Gastroesophageal sphincter (tissue), 4 donors: Measurements from ENCODE around the gene L3MBTL3. TPM values are rescaled to one million over a fixed set of nuclear protein-coding genes. Genes with fewer than 3 reads are reported as not detected.

Source experiments
- ATAC-seq: fragments of 150-250 bp; one replicate; pipeline ENCODE4 v1.9.1; 2016; ENCODE audit warnings: mild to moderate bottlenecking, moderate library complexity
- H3K27ac ChIP-seq, 4 donors: fragments of 200-600 bp; sonication (generic) in 3 of 4; 1 replicate in 3 of 4; 2 replicates in 1 of 4; pipeline ENCODE4 v1.5.1; 2016 to 2019
- H3K27me3 ChIP-seq: fragments of 200-600 bp; sonication (generic); one replicate; pipeline ENCODE4 v1.5.1; 2019
- H3K36me3 ChIP-seq, 2 donors: fragments of 200-600 bp; sonication (generic); one replicate each; pipeline ENCODE4 v1.5.1; 2019; ENCODE audit warnings: control low read depth in 1 of 2
- H3K4me1 ChIP-seq, 3 donors: fragments of 200-600 bp; sonication (generic); 1 replicate in 2 of 3; 2 replicates in 1 of 3; pipeline ENCODE4 v1.5.1; 2016 to 2019; ENCODE audit warnings: control low read depth in 2 of 3
- H3K4me3 ChIP-seq, 2 donors: fragments of 200-600 bp; sonication (generic); one replicate each; pipeline ENCODE4 v1.5.1; 2019; ENCODE audit warnings: mild to moderate bottlenecking in 1 of 2, moderate library complexity in 1 of 2
- H3K9me3 ChIP-seq, 3 donors: fragments of 200-600 bp; sonication (generic); one replicate each; pipeline ENCODE4 v1.5.1; 2017 to 2019; ENCODE audit warnings: control low read depth in 2 of 3
- EP300 ChIP-seq: sonication (generic); formaldehyde crosslinking; IDR thresholded peaks from one replicate; pipeline ENCODE4 v1.6.1; 2017; ENCODE audit warnings: antibody characterized with exemption, mild to moderate bottlenecking
- POLR2A ChIP-seq, 2 donors: fragments of 450-650 bp; IDR thresholded peaks; one replicate each; pipeline ENCODE4 v1.6.1; 2017; ENCODE audit warnings: antibody characterized with exemption in 2 of 2, mild to moderate bottlenecking in 2 of 2, moderate library complexity in 1 of 2
- POLR2AphosphoS5 ChIP-seq: sonication (generic); formaldehyde crosslinking; IDR thresholded peaks from one replicate; pipeline ENCODE4 v1.6.1; 2017; ENCODE audit warnings: antibody characterized with exemption
- WGBS, 2 donors: methylation state at CpG; one replicate each; pipeline ENCODE4 v1.1.5; 2018; ENCODE audit warnings: low coverage in 1 of 2; 5-methylcytosine and 5-hydroxymethylcytosine counted together
- total RNA-seq, 4 donors: library from RNA; depleted of rRNA; stranded (reverse); fragments of >200 nt; gene quantifications; one replicate each; pipeline ENCODE4 v1.1.0, GENCODE V29; 2016
- TF ChIP-seq, protein P1 (sequence below), 4 experiments: fragments of 200-600 bp in 2 of 4; fragments of 450-650 bp in 2 of 4; sonication (generic) in 1 of 4; IDR thresholded peaks; one replicate each; pipeline ENCODE4 v1.5.1; 2017 to 2019; ENCODE audit warnings: antibody characterized with exemption in 4 of 4, mild to moderate bottlenecking in 2 of 4, moderate library complexity in 2 of 4

Gene L3MBTL3
- total RNA-seq, 4 donors from 2014 or later = 3.6 to 6.3 (median 4.8) TPM

GRCh38 chr6:130000526-130001421, 17.6 kb upstream of the L3MBTL3 start:
- no peak for ATAC-seq
- TF ChIP-seq EP300 (no peak), POLR2A (IDR thresholded peaks at IDR 0.05) (no peak), POLR2AphosphoS5 (no peak)
- TF ChIP-seq, protein P1, sequence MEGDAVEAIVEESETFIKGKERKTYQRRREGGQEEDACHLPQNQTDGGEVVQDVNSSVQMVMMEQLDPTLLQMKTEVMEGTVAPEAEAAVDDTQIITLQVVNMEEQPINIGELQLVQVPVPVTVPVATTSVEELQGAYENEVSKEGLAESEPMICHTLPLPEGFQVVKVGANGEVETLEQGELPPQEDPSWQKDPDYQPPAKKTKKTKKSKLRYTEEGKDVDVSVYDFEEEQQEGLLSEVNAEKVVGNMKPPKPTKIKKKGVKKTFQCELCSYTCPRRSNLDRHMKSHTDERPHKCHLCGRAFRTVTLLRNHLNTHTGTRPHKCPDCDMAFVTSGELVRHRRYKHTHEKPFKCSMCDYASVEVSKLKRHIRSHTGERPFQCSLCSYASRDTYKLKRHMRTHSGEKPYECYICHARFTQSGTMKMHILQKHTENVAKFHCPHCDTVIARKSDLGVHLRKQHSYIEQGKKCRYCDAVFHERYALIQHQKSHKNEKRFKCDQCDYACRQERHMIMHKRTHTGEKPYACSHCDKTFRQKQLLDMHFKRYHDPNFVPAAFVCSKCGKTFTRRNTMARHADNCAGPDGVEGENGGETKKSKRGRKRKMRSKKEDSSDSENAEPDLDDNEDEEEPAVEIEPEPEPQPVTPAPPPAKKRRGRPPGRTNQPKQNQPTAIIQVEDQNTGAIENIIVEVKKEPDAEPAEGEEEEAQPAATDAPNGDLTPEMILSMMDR (IDR thresholded peaks at IDR 0.05) = no peak
- no peak overlapping the region for H3K4me3 ChIP-seq
- no peak overlapping the region for H3K27ac ChIP-seq
- no peaks in the 10 kb centered on the region for H3K4me1 ChIP-seq
- 47 to 66% methylated on average over 3 of the region's 4 CpGs for WGBS, 2 donors
- H3K36me3 ChIP-seq = no peaks in the 10 kb centered on the region
- H3K9me3 ChIP-seq = no peaks in the 10 kb centered on the region
- no peaks in the 10 kb centered on the region for H3K27me3 ChIP-seq

- Histone ChIP-seq H3K27me3 (no peaks in the 10 kb centered on the region), H3K9me3 (no peaks in the 10 kb centered on the region), H3K4me1 (no peaks in the 10 kb centered on the region), H3K36me3 (no peaks in the 10 kb centered on the region), H3K4me3 (no peak overlapping the region), H3K27ac (no peak overlapping the region)
- TF ChIP-seq POLR2AphosphoS5 (no peak), EP300 (no peak), POLR2A (IDR thresholded peaks at IDR 0.05) (no peak)
- TF ChIP-seq, protein P1 (IDR thresholded peaks at IDR 0.05) = no peak
- no peak for ATAC-seq
- WGBS, 2 donors = 60 to 78% methylated on average over 4 of the region's 4 CpGs
These were observed 10.0 kb upstream of the L3MBTL3 start for GRCh38 chr6:130008236-130008873.

- 72 to 83% methylated on average over 4 to 5 of the region's 5 CpGs for WGBS, 2 donors
- no peak for ATAC-seq
- no peaks in the 10 kb centered on the region for H3K27me3 ChIP-seq
- no peaks in the 10 kb centered on the region for H3K36me3 ChIP-seq
- H3K4me1 ChIP-seq = no peaks in the 10 kb centered on the region
- no peak overlapping the region for H3K27ac ChIP-seq
- TF ChIP-seq POLR2A (IDR thresholded peaks at IDR 0.05) (no peak), POLR2AphosphoS5 (no peak), EP300 (no peak)
- TF ChIP-seq, protein P1 (IDR thresholded peaks at IDR 0.05) = no peak
- no peaks in the 10 kb centered on the region for H3K9me3 ChIP-seq
- no peak overlapping the region for H3K4me3 ChIP-seq
These were observed 9.2 kb upstream of the L3MBTL3 start for GRCh38 chr6:130009146-130009545.

DNA sequence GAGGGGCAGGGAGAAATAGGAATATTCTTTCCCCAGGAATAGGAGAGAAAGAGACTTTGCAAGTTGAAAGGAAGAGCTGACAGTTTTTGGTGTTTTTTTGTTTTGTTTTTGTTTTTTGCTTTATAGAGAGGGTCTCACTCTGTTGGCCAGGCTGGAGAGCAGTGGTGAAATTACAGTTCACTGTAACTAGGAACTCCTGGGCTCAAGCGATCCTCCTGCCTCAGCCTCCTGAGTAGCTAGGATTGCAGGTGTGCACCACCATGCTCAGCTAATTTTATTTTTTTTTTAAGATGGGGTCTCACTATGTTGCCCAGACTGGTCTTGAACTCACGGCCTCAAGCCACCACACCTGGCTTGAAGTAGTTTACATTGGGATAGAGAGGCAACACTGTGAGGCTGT, 8.0 kb upstream of the L3MBTL3 start:
- no peaks in the 10 kb centered on the region for H3K4me1 ChIP-seq
- no peaks in the 10 kb centered on the region for H3K9me3 ChIP-seq
- no peak overlapping the region for H3K27ac ChIP-seq
- TF ChIP-seq POLR2A (IDR thresholded peaks at IDR 0.05) (no peak), POLR2AphosphoS5 (no peak)
- TF ChIP-seq, protein P1 (IDR thresholded peaks at IDR 0.05) = no peak
- no peaks in the 10 kb centered on the region for H3K36me3 ChIP-seq
- no peak for ATAC-seq
- no peak overlapping the region for H3K4me3 ChIP-seq
- H3K27me3 ChIP-seq = no peaks in the 10 kb centered on the region
- WGBS, 2 donors = 100% methylated on average over 1 of the region's 2 CpGs

DNA sequence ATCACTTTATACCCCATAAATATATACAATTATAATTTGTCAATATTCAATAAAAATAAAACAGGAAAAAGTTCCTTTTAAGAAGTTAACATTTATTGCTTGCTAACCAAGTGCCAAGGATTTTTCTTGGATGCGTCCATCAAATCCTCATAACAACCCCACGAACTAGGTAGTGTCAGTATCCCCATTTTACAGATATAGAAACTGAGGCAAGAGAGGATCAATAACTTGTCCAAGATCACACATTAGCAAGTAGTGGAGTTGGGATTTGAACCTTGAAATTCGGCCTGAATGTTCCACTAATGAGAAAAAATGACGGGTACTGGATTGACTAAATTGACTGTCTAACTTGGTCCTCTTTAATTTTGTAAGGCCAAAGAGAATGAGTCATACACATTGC, 5.7 kb upstream of the L3MBTL3 start:
- Histone ChIP-seq H3K27ac (no peak overlapping the region), H3K36me3 (no peaks in the 10 kb centered on the region), H3K4me3 (no peak overlapping the region), H3K27me3 (no peaks in the 10 kb centered on the region), H3K4me1 (no peaks in the 10 kb centered on the region), H3K9me3 (no peaks in the 10 kb centered on the region)
- no peak for ATAC-seq
- TF ChIP-seq EP300 = no peak
- 93 to 95% methylated on average over 4 of the region's 4 CpGs for WGBS, 2 donors
